PC-3 (cell line): Measurements from ENCODE around the gene CACNA1C. TPM values are rescaled to one million over a fixed set of nuclear protein-coding genes. Genes with fewer than 3 reads are reported as not detected.

Source experiments
- ATAC-seq: fragments of 200-7000 bp; cut with Tn5 transposase; 2 replicates; pipeline ENCODE4 v1.9.1; 2020; ENCODE audit warnings: mild to moderate bottlenecking, moderate library complexity
- BruUV-seq: library from RNA; stranded (reverse); fragments of 400-500 nt; replicated peaks from 2 replicates; lab custom pipeline; 2021; lab: Mats Ljungman, UMichigan
- CTCF ChIA-PET: fragments of 300-600 bp; sonication (Branson Sonifier 250); formaldehyde crosslinking; loops from one replicate; lab custom pipeline; 2022; ENCODE audit warnings: antibody characterized with exemption; lab: Charles Lee
- POLR2A ChIA-PET: fragments of 300-600 bp; sonication (Branson Sonifier 250); formaldehyde crosslinking; loops from one replicate; lab custom pipeline; 2022; ENCODE audit warnings: antibody characterized with exemption; ENCODE audit not compliant: unreplicated experiment; lab: Charles Lee
- DNase-seq: peaks from one replicate; pipeline ENCODE4 v3.0.0-alpha.2; 2015
- H2AFZ ChIP-seq: fragments of 300-600 bp; sonication (generic); 2 replicates; pipeline ENCODE4 v1.6.0; 2016; ENCODE audit warnings: antibody characterized with exemption, low read length
- H3F3A ChIP-seq: fragments of 300-600 bp; sonication (generic); one replicate; pipeline ENCODE4 v1.6.0; 2017; ENCODE audit warnings: antibody characterized with exemption, low read length, control low read depth, mild to moderate bottlenecking; ENCODE audit not compliant: unreplicated experiment
- H3K27ac ChIP-seq: fragments of 300-600 bp; sonication (generic); 2 replicates; pipeline ENCODE4 v1.5.1; 2016; ENCODE audit warnings: mild to moderate bottlenecking, low read length
- H3K27me3 ChIP-seq: fragments of 300-600 bp; sonication (generic); 2 replicates; pipeline ENCODE4 v1.6.1; 2016; ENCODE audit warnings: low read length, mixed read lengths
- H3K36me3 ChIP-seq: fragments of 300-600 bp; sonication (generic); 2 replicates; pipeline ENCODE4 v1.6.1; 2016; ENCODE audit warnings: low read depth, mixed run types, low read length, mixed read lengths
- H3K4me1 ChIP-seq: fragments of 300-600 bp; sonication (generic); 2 replicates; pipeline ENCODE4 v1.5.1; 2016; ENCODE audit warnings: low read length; ENCODE audit not compliant: insufficient read depth
- H3K4me2 ChIP-seq: fragments of 300-600 bp; sonication (generic); 2 replicates; pipeline ENCODE4 v1.6.0; 2016; ENCODE audit warnings: low read length
- H3K4me3 ChIP-seq: fragments of 300-600 bp; sonication (generic); 2 replicates; pipeline ENCODE4 v1.5.1; 2016; ENCODE audit warnings: mild to moderate bottlenecking, low read length, mixed read lengths
- H3K79me2 ChIP-seq: fragments of 300-600 bp; sonication (generic); 2 replicates; pipeline ENCODE4 v1.6.1; 2017; ENCODE audit warnings: low read length, mixed read lengths
- H3K9ac ChIP-seq: fragments of 300-600 bp; sonication (generic); 2 replicates; pipeline ENCODE4 v1.6.0; 2016; ENCODE audit warnings: mild to moderate bottlenecking, low read length
- H3K9me2 ChIP-seq: fragments of 300-600 bp; sonication (generic); replicated peaks from 2 replicates; pipeline ENCODE4 v1.6.1; 2016; ENCODE audit warnings: mixed run types, low read length, mixed read lengths
- H3K9me3 ChIP-seq: fragments of 300-600 bp; sonication (generic); 2 replicates; pipeline ENCODE4 v1.6.1; 2016; ENCODE audit warnings: low read length, mixed read lengths
- H4K20me1 ChIP-seq: fragments of 300-600 bp; sonication (generic); 2 replicates; pipeline ENCODE4 v1.6.1; 2016; ENCODE audit warnings: low read length, mixed read lengths
- CTCF ChIP-seq: fragments of 300-600 bp; sonication (generic); conservative IDR thresholded peaks from 2 replicates; pipeline ENCODE4 v1.5.1; 2017; ENCODE audit warnings: antibody characterized with exemption, low read depth, mild to moderate bottlenecking, low read length
- EZH2 ChIP-seq: fragments of 300-600 bp; sonication (generic); IDR thresholded peaks from one replicate; pipeline ENCODE4 v1.6.1; 2017; ENCODE audit warnings: antibody characterized with exemption, mild to moderate bottlenecking, low read length; ENCODE audit not compliant: unreplicated experiment
- EZH2phosphoT487 ChIP-seq: fragments of 300-600 bp; sonication (generic); IDR thresholded peaks from 2 replicates; pipeline ENCODE4 v1.6.1; 2018; ENCODE audit warnings: mild to moderate bottlenecking, antibody characterized with exemption, low read length, borderline replicate concordance
- intact Hi-C: fragments of 100-400 bp; cut with micrococcal nuclease; formaldehyde crosslinking; loops from 2 replicates; pipeline ENCODE4 v1.9.0; 2023
- total RNA-seq: library from RNA; depleted of rRNA; stranded (reverse); fragments of >200 nt; gene quantifications from 2 replicates; pipeline ENCODE4 v1.2.3, GENCODE V29; 2014

The CACNA1C gene
- total RNA-seq, 1 experiment from 2014 or later: not detected

GRCh38 chr12:2378835-2379330, 326.1 kb downstream of the CACNA1C start:
- Histone ChIP-seq H2AFZ (no peak overlapping the region), H3K9me2 (no peaks in the 10 kb centered on the region), H4K20me1 (no peaks in the 10 kb centered on the region), H3K9ac (no peak overlapping the region), H3K27me3 (peaks cover 72% of the 10 kb centered on the region), H3K4me2 (no peak overlapping the region), H3K4me3 (no peak overlapping the region), H3K36me3 (no peaks in the 10 kb centered on the region), H3K27ac (no peak overlapping the region), H3K4me1 (no peaks in the 10 kb centered on the region), H3K79me2 (no peaks in the 10 kb centered on the region), H3F3A (no peaks in the 10 kb centered on the region), H3K9me3 (no peaks in the 10 kb centered on the region)
- BruUV-seq: no TSS peak
- TF ChIP-seq EZH2phosphoT487: no peak
- no peak for TF ChIP-seq EZH2
- no peak for TF ChIP-seq CTCF
- intact Hi-C loops: no loop called here
- DNase-seq (no peak), ATAC-seq (no peak)
- POLR2A ChIA-PET: no interaction called here
- CTCF ChIA-PET: no interaction called here

- H3K9me3 ChIP-seq: no peaks in the 10 kb centered on the region
- H3K9ac ChIP-seq: no peak overlapping the region
- intact Hi-C loops: no loop called here
- CTCF ChIA-PET: no interaction called here
- H3K4me2 ChIP-seq: no peak overlapping the region
- BruUV-seq: no TSS peak
- no peak overlapping the region for H2AFZ ChIP-seq
- H3K9me2 ChIP-seq: no peaks in the 10 kb centered on the region
- peaks cover 69% of the 10 kb centered on the region for H3K27me3 ChIP-seq
- no peak overlapping the region for H3K4me3 ChIP-seq
- ATAC-seq (no peak), DNase-seq (no peak)
- POLR2A ChIA-PET: no interaction called here
- no peaks in the 10 kb centered on the region for H3K4me1 ChIP-seq
- H3K79me2 ChIP-seq: no peaks in the 10 kb centered on the region
- no peak overlapping the region for H3K27ac ChIP-seq
- TF ChIP-seq CTCF: no peak
- no peak for TF ChIP-seq EZH2
- TF ChIP-seq EZH2phosphoT487: no peak
- H3F3A ChIP-seq: no peaks in the 10 kb centered on the region
- no peaks in the 10 kb centered on the region for H3K36me3 ChIP-seq
- no peaks in the 10 kb centered on the region for H4K20me1 ChIP-seq
Measured at GRCh38 chr12:2380946-2381345, 328.2 kb downstream of the CACNA1C start.

GRCh38 chr12:2382370-2383155, 329.8 kb downstream of the CACNA1C start:
- ChIA-PET POLR2A (no interaction called here), CTCF (no interaction called here)
- no peaks in the 10 kb centered on the region for H3K9me3 ChIP-seq
- no peak overlapping the region for H3K9ac ChIP-seq
- intact Hi-C loops: no loop called here
- no peak overlapping the region for H3K4me3 ChIP-seq
- TF ChIP-seq CTCF: no peak
- no peak for TF ChIP-seq EZH2
- no peak for TF ChIP-seq EZH2phosphoT487
- H2AFZ ChIP-seq: no peak overlapping the region
- no peak for ATAC-seq
- no peaks in the 10 kb centered on the region for H3K9me2 ChIP-seq
- no peaks in the 10 kb centered on the region for H3K79me2 ChIP-seq
- H3F3A ChIP-seq: no peaks in the 10 kb centered on the region
- no peak overlapping the region for H3K27ac ChIP-seq
- H3K36me3 ChIP-seq: no peaks in the 10 kb centered on the region
- no TSS peak for BruUV-seq
- no peaks in the 10 kb centered on the region for H4K20me1 ChIP-seq
- H3K4me1 ChIP-seq: no peaks in the 10 kb centered on the region
- no peak overlapping the region for H3K4me2 ChIP-seq
- H3K27me3 ChIP-seq: peaks cover 59% of the 10 kb centered on the region
- DNase-seq: no peak
